Activated CD8-positive, alpha-beta memory T cell treated with anti-CD3 and anti-CD28 coated beads for 4 hours (primary cell): ENCODE results near the gene ALMS1.
"Not testable (repeated sequence)": the region's sequence is repeated elsewhere in the genome, so short reads cannot be mapped to it uniquely, and the experiment has no call there.

Source experiments
- DNase-seq, 2 donors: peaks; one replicate each; pipeline ENCODE4 v3.0.0-alpha.2; 2020; ENCODE audit warnings: low read depth in 2 of 2

Gene ALMS1

GRCh38 chr2:73516033-73516432 lies 130.4 kb downstream of the ALMS1 start:
- DNase-seq, result no peak

- DNase-seq, result no peak
Observed at GRCh38 chr2:73528688-73529087, 143.1 kb downstream of the ALMS1 start.

- DNase-seq, result not testable (repeated sequence)
Observed at GRCh38 chr2:73530773-73531172, 145.1 kb downstream of the ALMS1 start.

GRCh38 chr2:73532381-73532780 lies 146.7 kb downstream of the ALMS1 start:
- DNase-seq, result no peak

- DNase-seq, result no peak
Observed at GRCh38 chr2:73536133-73536840, 150.7 kb downstream of the ALMS1 start.

- DNase-seq, result not testable (repeated sequence)
Observed at GRCh38 chr2:73560875-73561274, 175.2 kb downstream of the ALMS1 start.

GRCh38 chr2:73561422-73561821 lies 175.8 kb downstream of the ALMS1 start:
- no peak for DNase-seq

GRCh38 chr2:73564986-73565385 lies 179.3 kb downstream of the ALMS1 start:
- DNase-seq, result no peak

GRCh38 chr2:73566288-73566878 lies 180.7 kb downstream of the ALMS1 start:
- no peak for DNase-seq

- DNase-seq, result no peak
Observed at GRCh38 chr2:73575261-73575660, 189.6 kb downstream of the ALMS1 start.

GRCh38 chr2:73582364-73582763 lies 196.7 kb downstream of the ALMS1 start:
- DNase-seq, result no peak

- no peak for DNase-seq
Observed at GRCh38 chr2:73588177-73588576, 202.5 kb downstream of the ALMS1 start.

- no peak for DNase-seq
Observed at GRCh38 chr2:73593680-73594079, 208.0 kb downstream of the ALMS1 start.

- no peak for DNase-seq
Observed at GRCh38 chr2:73594251-73594650, 208.6 kb downstream of the ALMS1 start.

GRCh38 chr2:73601780-73602179 lies 216.1 kb downstream of the ALMS1 start:
- no peak for DNase-seq

- not testable (repeated sequence) for DNase-seq
Observed at GRCh38 chr2:73603099-73603588, 217.5 kb downstream of the ALMS1 start.

- not testable (repeated sequence) for DNase-seq
Observed at GRCh38 chr2:73604589-73604988, 219.0 kb downstream of the ALMS1 start.

- DNase-seq, result no peak
Observed at GRCh38 chr2:73610111-73610510, 224.5 kb downstream of the ALMS1 start.

GRCh38 chr2:73611193-73611592 lies 225.6 kb downstream of the ALMS1 start:
- no peak for DNase-seq

- DNase-seq, result no peak
Observed at GRCh38 chr2:73611867-73612266, 226.2 kb downstream of the ALMS1 start.

GRCh38 chr2:73614105-73614504 lies 228.5 kb downstream of the ALMS1 start:
- no peak for DNase-seq

- no peak for DNase-seq
Observed at GRCh38 chr2:73614997-73615396, 229.4 kb downstream of the ALMS1 start.

GRCh38 chr2:73619925-73620324 lies 234.3 kb downstream of the ALMS1 start:
- DNase-seq, result not testable (repeated sequence)
